ENCODE results near the gene TMEM108.

DNA sequence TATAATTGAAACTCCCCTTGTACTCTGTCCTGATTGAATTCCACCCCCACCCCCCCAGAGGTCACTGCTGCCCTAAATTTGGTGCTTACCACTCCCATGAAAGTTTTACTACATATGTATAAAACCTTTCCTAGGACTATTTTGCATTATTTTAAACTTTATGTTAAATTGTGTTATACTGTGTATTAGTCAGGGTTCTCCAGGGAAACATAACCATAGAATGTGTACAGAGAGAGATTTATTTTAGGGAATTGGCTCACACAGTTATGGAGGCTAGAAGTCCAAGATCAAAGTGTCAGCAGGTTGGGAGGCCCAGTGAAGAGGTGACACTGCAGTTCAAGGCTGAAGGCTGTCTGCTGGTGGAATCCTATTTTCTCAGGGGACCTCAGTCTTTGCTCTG lies 390.9 kb downstream of the TMEM108 start:
- TF ChIP-seq SUZ12 (IDR thresholded peaks at IDR 0.05; ENCODE audit: extremely low read depth, insufficient read depth, insufficient read length) (no peak), ZNF274 (IDR thresholded peaks at IDR 0.05; ENCODE audit: low read depth, low read length) (no peak)

Data from NT2/D1 (cell line).